Muscle layer of duodenum (tissue), 2 donors: ENCODE measurements around the gene PSMG2.

Source experiments
- H3K27ac ChIP-seq: one replicate; pipeline ENCODE4 v1.7.0; 2013; ENCODE audit warnings: mild to moderate bottlenecking, low read length
- H3K27me3 ChIP-seq: one replicate; pipeline ENCODE4 v1.7.0; 2013; ENCODE audit warnings: low read depth, mild to moderate bottlenecking, control low read depth, low read length
- H3K36me3 ChIP-seq, 2 donors: one replicate each; pipeline ENCODE4 v1.7.0; 2013; ENCODE audit warnings: low read length in 2 of 2, control low read depth in 1 of 2, mild to moderate bottlenecking in 1 of 2; ENCODE audit not compliant: insufficient read depth in 2 of 2, control insufficient read depth in 1 of 2
- H3K4me1 ChIP-seq, 2 donors: one replicate each; pipeline ENCODE4 v1.7.0; 2013; ENCODE audit warnings: low read length in 2 of 2, mild to moderate bottlenecking in 2 of 2, control low read depth in 1 of 2, moderate library complexity in 1 of 2; ENCODE audit not compliant: insufficient read depth in 2 of 2, control insufficient read depth in 1 of 2
- H3K4me3 ChIP-seq, 2 donors: one replicate each; pipeline ENCODE4 v1.7.0; 2013; ENCODE audit warnings: low read length in 2 of 2, low read depth in 1 of 2, mild to moderate bottlenecking in 1 of 2
- H3K9me3 ChIP-seq, 2 donors: one replicate each; pipeline ENCODE4 v1.7.0; 2013; ENCODE audit warnings: low read length in 2 of 2, control low read depth in 1 of 2, mild to moderate bottlenecking in 1 of 2; ENCODE audit not compliant: control insufficient read depth in 1 of 2
- donor health status: healthy.

PSMG2 gene

DNA sequence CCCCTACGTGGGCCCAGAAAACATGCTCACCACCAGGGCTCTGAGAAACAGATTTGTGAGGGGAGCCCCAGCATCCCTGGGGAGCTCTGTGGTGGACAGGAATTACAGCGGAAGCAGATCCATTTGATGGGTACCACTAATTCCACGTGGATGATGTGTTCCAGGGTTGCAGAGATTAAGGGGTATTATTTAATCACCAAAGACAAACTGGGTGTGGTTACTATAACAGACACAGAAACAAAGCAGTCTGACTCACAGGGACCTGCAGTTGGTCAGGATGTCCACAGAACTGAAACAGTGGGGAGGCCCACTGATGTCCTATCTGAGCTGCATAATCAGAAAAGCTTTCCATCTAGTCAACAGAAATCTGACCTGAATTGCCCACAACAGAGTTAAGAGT lies 65.8 kb downstream of the PSMG2 start:
- Histone ChIP-seq H3K36me3 (no peaks in the 10 kb centered on the region), H3K27ac (no peak overlapping the region), H3K4me1 (no peaks in the 10 kb centered on the region), H3K9me3 (no peaks in the 10 kb centered on the region), H3K27me3 (no peaks in the 10 kb centered on the region), H3K4me3 (no peak overlapping the region)

DNA sequence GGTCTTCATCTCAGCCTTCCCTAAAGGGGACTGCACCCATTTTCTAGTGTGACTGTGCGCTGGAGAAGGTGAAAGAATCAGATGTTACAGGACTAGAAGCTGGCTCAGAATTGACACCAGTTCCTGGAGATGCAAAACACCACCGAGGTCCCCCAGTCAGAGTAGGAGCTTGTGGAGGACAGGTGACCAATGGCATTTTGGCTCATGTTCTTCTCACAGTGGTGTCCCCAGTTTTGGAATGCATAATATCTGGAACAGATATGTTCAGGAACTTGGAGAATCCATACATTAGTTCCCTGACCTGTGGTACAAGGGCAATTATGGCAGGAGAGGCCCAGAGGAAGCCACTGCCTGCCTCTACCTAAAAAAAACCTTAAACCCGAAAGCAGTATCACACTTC lies 66.3 kb downstream of the PSMG2 start:
- H3K4me3 ChIP-seq = no peak overlapping the region
- no peaks in the 10 kb centered on the region for H3K9me3 ChIP-seq
- H3K36me3 ChIP-seq = no peaks in the 10 kb centered on the region
- no peaks in the 10 kb centered on the region for H3K4me1 ChIP-seq
- H3K27ac ChIP-seq = no peak overlapping the region
- H3K27me3 ChIP-seq = no peaks in the 10 kb centered on the region

DNA sequence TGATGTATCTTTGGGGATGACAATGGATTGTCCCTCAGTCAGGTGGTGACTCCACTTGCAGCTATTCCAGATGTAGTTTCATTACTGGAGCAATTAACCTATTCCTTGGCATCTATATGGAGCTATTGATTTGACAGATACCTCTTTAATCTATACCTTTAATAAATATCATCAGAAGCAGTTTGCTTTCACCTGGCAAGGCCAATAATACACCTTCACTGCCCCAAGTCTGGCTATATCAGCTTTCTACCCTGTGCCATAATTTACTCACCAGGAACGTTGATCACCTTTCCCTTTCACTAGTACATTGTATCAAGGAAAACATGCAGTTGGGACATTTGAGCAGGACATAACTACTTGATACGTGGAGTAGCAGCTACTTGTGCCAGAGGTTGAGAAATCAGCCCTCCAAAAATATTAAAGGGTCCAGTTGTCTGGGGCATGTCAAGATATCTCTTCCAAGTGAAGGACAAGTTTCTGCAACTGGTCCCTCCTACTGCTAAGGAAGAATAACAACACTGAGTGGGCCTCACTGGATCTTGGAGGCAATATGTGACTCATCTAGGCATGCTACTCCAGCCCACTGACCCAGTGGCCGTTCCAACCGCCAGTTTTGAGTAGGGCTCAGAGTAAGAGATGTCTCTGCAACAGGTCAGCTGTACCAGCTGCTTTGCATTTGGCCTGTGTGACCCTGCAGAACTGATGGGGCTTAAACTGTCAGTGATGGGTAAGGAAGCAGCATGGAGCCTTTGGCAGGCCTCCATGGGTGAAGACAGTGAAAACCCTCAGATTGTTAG lies 67.0 kb downstream of the PSMG2 start:
- Histone ChIP-seq H3K27me3 (no peaks in the 10 kb centered on the region), H3K9me3 (no peaks in the 10 kb centered on the region), H3K27ac (no peak overlapping the region), H3K4me1 (no peaks in the 10 kb centered on the region), H3K36me3 (no peaks in the 10 kb centered on the region), H3K4me3 (no peak overlapping the region)

DNA sequence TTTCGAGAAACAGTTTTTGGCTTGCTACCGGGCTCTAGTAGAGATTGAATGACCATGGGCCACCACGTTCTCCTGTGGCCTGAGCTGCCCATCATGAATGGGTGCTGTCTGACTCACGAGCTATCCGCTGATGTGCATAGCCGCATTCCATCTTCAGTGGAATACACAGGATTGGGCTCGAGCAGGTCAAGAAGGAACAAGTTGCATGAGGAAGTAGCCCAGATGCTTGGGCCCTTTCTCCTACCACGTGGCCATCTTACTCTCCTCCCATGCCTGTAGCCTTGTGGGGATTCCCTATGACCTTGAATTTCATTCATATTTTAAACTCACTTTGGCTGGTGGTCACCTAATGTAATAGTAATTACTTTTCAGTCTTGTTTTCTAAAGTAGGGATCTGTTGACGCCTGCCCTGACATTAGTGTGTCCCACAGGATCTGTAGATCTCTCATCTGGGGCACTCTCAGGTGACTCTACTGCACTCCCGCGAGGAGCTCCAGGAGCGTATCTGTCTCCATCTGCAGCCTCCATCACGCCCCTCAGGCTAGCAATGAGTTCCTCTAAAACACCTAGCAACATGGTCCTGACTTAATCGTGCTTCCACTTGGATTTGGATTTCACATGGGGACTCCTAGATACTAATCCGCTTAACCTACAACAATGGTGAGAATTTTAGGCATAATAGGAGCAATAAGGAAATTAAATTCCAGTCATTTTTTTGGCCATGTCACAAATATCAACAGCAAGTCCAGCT lies 67.8 kb downstream of the PSMG2 start:
- no peak overlapping the region for H3K4me3 ChIP-seq
- H3K9me3 ChIP-seq = no peaks in the 10 kb centered on the region
- H3K4me1 ChIP-seq = no peaks in the 10 kb centered on the region
- no peaks in the 10 kb centered on the region for H3K36me3 ChIP-seq
- H3K27ac ChIP-seq = no peak overlapping the region
- no peaks in the 10 kb centered on the region for H3K27me3 ChIP-seq

DNA sequence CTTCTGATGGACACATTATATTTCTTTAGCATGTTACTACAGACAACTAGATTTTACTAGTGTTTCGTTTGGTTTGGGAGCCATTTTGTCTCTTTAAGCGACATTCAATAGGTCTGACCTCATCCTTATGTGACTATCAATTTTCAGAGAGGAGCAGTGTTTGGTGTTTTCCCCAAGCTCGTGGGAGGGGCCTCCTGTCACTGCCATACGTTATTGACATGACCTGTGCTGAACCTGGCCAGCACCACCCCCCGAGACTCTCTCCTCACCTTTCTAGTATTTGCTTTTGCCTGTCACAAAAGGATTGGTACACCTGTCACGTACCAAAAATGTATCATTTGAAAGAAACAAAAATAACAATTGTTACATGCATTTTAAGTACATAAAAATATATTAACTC lies 69.3 kb downstream of the PSMG2 start:
- no peak overlapping the region for H3K27ac ChIP-seq
- H3K4me1 ChIP-seq = no peaks in the 10 kb centered on the region
- H3K36me3 ChIP-seq = no peaks in the 10 kb centered on the region
- H3K4me3 ChIP-seq = no peak overlapping the region
- no peaks in the 10 kb centered on the region for H3K27me3 ChIP-seq
- H3K9me3 ChIP-seq = no peaks in the 10 kb centered on the region

DNA sequence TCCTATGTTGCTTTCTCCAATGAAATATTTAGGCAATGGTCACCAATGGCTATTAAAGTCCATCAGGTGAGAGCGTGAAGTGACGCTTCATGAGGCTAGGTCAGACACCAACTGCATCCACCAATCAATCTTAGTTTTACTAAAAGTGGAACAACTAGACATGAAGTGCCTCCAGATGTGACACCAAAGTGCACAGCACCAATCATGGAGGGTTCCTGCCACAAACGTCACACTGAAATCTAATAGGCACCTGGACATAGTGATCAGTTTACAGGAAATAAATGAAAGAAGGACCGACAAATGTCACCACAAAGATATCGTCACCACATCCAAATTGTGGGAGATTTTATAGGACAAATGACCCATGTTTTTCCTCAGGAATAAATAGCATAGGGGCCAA lies 70.5 kb downstream of the PSMG2 start:
- no peaks in the 10 kb centered on the region for H3K27me3 ChIP-seq
- H3K9me3 ChIP-seq = no peaks in the 10 kb centered on the region
- H3K27ac ChIP-seq = no peak overlapping the region
- H3K4me1 ChIP-seq = no peaks in the 10 kb centered on the region
- H3K4me3 ChIP-seq = no peak overlapping the region
- H3K36me3 ChIP-seq = no peaks in the 10 kb centered on the region

DNA sequence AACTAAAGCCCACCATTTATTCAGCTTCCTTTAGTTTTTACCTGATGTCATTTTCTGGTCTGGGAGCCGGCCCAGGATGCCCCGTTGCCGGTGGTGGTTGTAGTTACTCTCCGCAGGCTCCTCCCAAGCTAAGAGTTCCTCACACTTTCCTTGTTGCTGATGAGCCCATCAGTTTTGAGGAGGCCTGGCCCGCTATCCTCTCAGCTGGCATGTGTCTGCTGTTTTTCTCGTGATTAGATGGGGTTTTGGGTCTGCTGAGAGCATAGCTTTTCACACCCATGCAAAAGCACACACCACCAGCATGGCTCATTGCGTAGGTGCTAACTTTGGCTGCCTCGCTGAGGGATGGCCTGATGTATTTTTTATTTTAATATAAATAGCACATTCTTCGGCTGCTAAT lies 72.1 kb downstream of the PSMG2 start:
- Histone ChIP-seq H3K36me3 (no peaks in the 10 kb centered on the region), H3K27ac (no peak overlapping the region), H3K9me3 (no peaks in the 10 kb centered on the region), H3K27me3 (no peaks in the 10 kb centered on the region), H3K4me3 (no peak overlapping the region), H3K4me1 (no peaks in the 10 kb centered on the region)
